ENCODE measurements around the gene INPPL1. TPM values are rescaled to one million over a fixed set of nuclear protein-coding genes. Genes with fewer than 3 reads are reported as not detected.
"Not testable (repeated sequence)": the region's sequence is repeated elsewhere in the genome, so short reads cannot be mapped to it uniquely, and the experiment has no call there.

Gene INPPL1
- total and polyA plus RNA-seq, 7 donors, result 30.0 to 195 (median 77.1) TPM

- intact Hi-C loops (cut with DNase I), result no loop called here
- no peaks in the 10 kb centered on the region for H3K27me3 ChIP-seq
- TF ChIP-seq POLR2A (IDR thresholded peaks at IDR 0.05) (no peak), POLR2AphosphoS5 (IDR thresholded peaks at IDR 0.05) (no peak), EP300 (IDR thresholded peaks at IDR 0.05) (no peak)
- H3K36me3 ChIP-seq, result no peaks in the 10 kb centered on the region
- H3K27ac ChIP-seq, result no peak overlapping the region
- 84 to 91% methylated on average over 12 of the region's 12 CpGs for WGBS, 2 donors
- DNase-seq, result no peak
- H3K4me1 ChIP-seq, result no peaks in the 10 kb centered on the region
- no peak overlapping the region for H3K4me3 ChIP-seq
- H3K9me3 ChIP-seq, result no peaks in the 10 kb centered on the region
These were observed 28.9 kb upstream of the INPPL1 start for GRCh38 chr11:72195518-72196270.

GRCh38 chr11:72201445-72201844 is 23.1 kb upstream of the INPPL1 start:
- H3K4me1 ChIP-seq; DNase-seq; H3K36me3 ChIP-seq; H3K4me3 ChIP-seq; intact Hi-C loops (cut with DNase I); H3K9me3 ChIP-seq; H3K27ac ChIP-seq; H3K27me3 ChIP-seq: not testable (repeated sequence)
- WGBS, 2 donors, result 96 to 97% methylated on average over 42 of the region's 43 CpGs

- 97% methylated on average over 6 of the region's 6 CpGs for WGBS, 2 donors
- no peaks in the 10 kb centered on the region for H3K27me3 ChIP-seq
- H3K27ac ChIP-seq, result no peak overlapping the region
- no peaks in the 10 kb centered on the region for H3K36me3 ChIP-seq
- TF ChIP-seq EP300 (IDR thresholded peaks at IDR 0.05), result no peak
- no peak for TF ChIP-seq POLR2A (IDR thresholded peaks at IDR 0.05)
- no peak overlapping the region for H3K4me3 ChIP-seq
- no peaks in the 10 kb centered on the region for H3K9me3 ChIP-seq
- intact Hi-C loops (cut with DNase I), result no loop called here
- H3K4me1 ChIP-seq, result no peaks in the 10 kb centered on the region
- no peak for DNase-seq
These were observed 22.0 kb upstream of the INPPL1 start for GRCh38 chr11:72202571-72202970.

- Histone ChIP-seq H3K9me3 (no peaks in the 10 kb centered on the region), H3K27ac (no peak overlapping the region), H3K4me1 (no peaks in the 10 kb centered on the region), H3K27me3 (no peaks in the 10 kb centered on the region), H3K4me3 (no peak overlapping the region), H3K36me3 (no peaks in the 10 kb centered on the region)
- WGBS, 2 donors, result 56 to 65% methylated on average over 2 of the region's 2 CpGs
- intact Hi-C loops (cut with DNase I), result no loop called here
- no peak for DNase-seq
- TF ChIP-seq POLR2AphosphoS5 (IDR thresholded peaks at IDR 0.05), result no peak
- no peak for TF ChIP-seq EP300 (IDR thresholded peaks at IDR 0.05)
- no peak for TF ChIP-seq POLR2A (IDR thresholded peaks at IDR 0.05)
- TF ChIP-seq, protein P1, sequence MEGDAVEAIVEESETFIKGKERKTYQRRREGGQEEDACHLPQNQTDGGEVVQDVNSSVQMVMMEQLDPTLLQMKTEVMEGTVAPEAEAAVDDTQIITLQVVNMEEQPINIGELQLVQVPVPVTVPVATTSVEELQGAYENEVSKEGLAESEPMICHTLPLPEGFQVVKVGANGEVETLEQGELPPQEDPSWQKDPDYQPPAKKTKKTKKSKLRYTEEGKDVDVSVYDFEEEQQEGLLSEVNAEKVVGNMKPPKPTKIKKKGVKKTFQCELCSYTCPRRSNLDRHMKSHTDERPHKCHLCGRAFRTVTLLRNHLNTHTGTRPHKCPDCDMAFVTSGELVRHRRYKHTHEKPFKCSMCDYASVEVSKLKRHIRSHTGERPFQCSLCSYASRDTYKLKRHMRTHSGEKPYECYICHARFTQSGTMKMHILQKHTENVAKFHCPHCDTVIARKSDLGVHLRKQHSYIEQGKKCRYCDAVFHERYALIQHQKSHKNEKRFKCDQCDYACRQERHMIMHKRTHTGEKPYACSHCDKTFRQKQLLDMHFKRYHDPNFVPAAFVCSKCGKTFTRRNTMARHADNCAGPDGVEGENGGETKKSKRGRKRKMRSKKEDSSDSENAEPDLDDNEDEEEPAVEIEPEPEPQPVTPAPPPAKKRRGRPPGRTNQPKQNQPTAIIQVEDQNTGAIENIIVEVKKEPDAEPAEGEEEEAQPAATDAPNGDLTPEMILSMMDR (IDR thresholded peaks at IDR 0.05), result no peak
These were observed 21.4 kb upstream of the INPPL1 start for GRCh38 chr11:72203163-72203562.

DNA sequence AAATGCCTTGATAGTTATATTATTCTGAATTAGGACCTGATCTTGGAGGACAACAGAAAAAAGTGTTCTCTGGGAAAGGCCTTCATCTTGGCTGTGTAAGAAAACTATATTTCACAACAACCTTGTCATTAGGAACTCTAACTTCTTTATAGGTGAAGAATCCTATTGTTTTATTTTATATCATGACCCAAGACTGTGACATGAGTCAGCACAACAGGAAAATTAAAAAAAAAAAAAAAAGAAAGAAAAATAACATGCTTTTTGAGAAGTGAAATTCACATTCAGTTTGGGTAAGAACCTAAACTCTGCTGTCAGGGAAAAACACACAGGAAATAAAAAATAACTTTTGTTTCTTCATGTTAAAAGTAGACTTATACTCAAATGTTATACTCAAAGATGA is 19.7 kb upstream of the INPPL1 start:
- Histone ChIP-seq H3K27me3 (no peaks in the 10 kb centered on the region), H3K4me1 (no peaks in the 10 kb centered on the region), H3K36me3 (no peaks in the 10 kb centered on the region), H3K9me3 (no peaks in the 10 kb centered on the region), H3K27ac (no peak overlapping the region), H3K4me3 (no peak overlapping the region)
- TF ChIP-seq EP300 (IDR thresholded peaks at IDR 0.05), result no peak
- no peak for TF ChIP-seq POLR2AphosphoS5 (IDR thresholded peaks at IDR 0.05)
- TF ChIP-seq POLR2A (IDR thresholded peaks at IDR 0.05), result no peak
- TF ChIP-seq, protein P1 (IDR thresholded peaks at IDR 0.05), result no peak
- DNase-seq, result no peak
- intact Hi-C loops (cut with DNase I), result no loop called here

DNA sequence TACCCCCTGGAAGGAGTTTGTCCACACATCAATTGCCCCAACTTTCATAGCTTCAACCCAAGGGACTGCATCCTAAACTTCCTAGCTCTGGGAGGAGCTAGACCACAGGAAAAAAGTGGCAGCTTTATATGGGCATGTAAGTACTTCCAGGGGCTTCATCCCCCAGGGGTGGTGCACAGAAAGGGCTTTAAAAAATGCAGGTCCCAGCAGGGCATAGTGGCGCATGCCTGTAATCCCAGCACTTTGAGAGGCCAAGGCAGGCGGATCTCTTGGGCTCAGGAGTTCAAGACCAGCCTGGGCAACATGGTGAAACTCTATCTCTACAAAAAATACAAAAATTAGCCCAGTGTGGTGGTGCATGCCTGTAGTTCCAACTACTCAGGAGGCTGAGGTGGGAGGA is 17.8 kb upstream of the INPPL1 start:
- H3K9me3 ChIP-seq; H3K27ac ChIP-seq; H3K4me3 ChIP-seq; intact Hi-C loops (cut with DNase I); H3K27me3 ChIP-seq; DNase-seq; H3K36me3 ChIP-seq; H3K4me1 ChIP-seq: not testable (repeated sequence)
- WGBS, 2 donors, result 90 to 96% methylated on average over 2 of the region's 2 CpGs

DNA sequence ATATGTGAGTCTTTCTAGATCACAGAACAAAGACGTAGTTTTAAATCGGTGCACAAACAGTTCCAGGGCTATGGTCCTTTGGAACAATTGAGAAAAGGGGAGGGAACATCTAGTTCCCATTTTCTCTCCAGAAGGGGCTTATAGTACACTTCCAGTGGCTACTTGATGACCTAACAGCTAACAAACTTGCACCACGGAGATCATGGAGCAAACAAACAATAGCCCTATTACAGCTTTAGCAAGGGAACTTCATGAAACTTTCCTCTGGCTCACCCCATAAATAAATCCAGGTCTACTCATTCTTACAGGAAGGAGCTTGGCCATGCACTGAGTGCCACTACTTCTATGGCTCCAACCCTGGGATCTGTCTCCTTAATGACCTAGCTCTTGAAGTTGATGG is 16.3 kb upstream of the INPPL1 start:
- no peaks in the 10 kb centered on the region for H3K36me3 ChIP-seq
- no peaks in the 10 kb centered on the region for H3K27me3 ChIP-seq
- H3K4me1 ChIP-seq, result no peaks in the 10 kb centered on the region
- DNase-seq, result no peak
- 73 to 81% methylated on average over 3 of the region's 3 CpGs for WGBS, 2 donors
- no peak overlapping the region for H3K27ac ChIP-seq
- intact Hi-C loops (cut with DNase I), result no loop called here
- H3K4me3 ChIP-seq, result no peak overlapping the region
- H3K9me3 ChIP-seq, result no peaks in the 10 kb centered on the region
- TF ChIP-seq POLR2AphosphoS5 (IDR thresholded peaks at IDR 0.05) (no peak), EP300 (IDR thresholded peaks at IDR 0.05) (no peak), POLR2A (IDR thresholded peaks at IDR 0.05) (no peak)
- TF ChIP-seq, protein P1 (IDR thresholded peaks at IDR 0.05), result no peak

Measured in sigmoid colon (tissue), 7 donors.